Suprapubic skin (tissue), 4 donors: ENCODE results near the gene SPTBN1. TPM values are rescaled to one million over a fixed set of nuclear protein-coding genes. Genes with fewer than 3 reads are reported as not detected.

Experiments used
- DNase-seq, 2 donors: peaks; one replicate each; pipeline ENCODE4 v3.0.0-alpha.2; 2019; ENCODE audit warnings: low spot score in 2 of 2
- H3K27ac ChIP-seq: fragments of 200-600 bp; sonication (generic); one replicate; pipeline ENCODE4 v1.5.1; 2019
- H3K27me3 ChIP-seq: fragments of 200-600 bp; sonication (generic); one replicate; pipeline ENCODE4 v1.5.1; 2019
- H3K36me3 ChIP-seq: fragments of 200-600 bp; sonication (generic); one replicate; pipeline ENCODE4 v1.5.1; 2019
- H3K4me1 ChIP-seq: fragments of 200-600 bp; sonication (generic); one replicate; pipeline ENCODE4 v1.5.1; 2019
- H3K4me3 ChIP-seq: fragments of 200-600 bp; sonication (generic); one replicate; pipeline ENCODE4 v1.5.1; 2019; ENCODE audit warnings: mild to moderate bottlenecking
- H3K9me3 ChIP-seq: fragments of 200-600 bp; sonication (generic); one replicate; pipeline ENCODE4 v1.5.1; 2019
- EP300 ChIP-seq: sonication (generic); formaldehyde crosslinking; IDR thresholded peaks from one replicate; pipeline ENCODE4 v1.6.1; 2017; ENCODE audit warnings: antibody characterized with exemption
- POLR2A ChIP-seq, 2 donors: fragments of 450-650 bp; IDR thresholded peaks; one replicate each; pipeline ENCODE4 v1.6.1; 2017; ENCODE audit warnings: antibody characterized with exemption in 2 of 2, mild to moderate bottlenecking in 2 of 2, moderate library complexity in 2 of 2
- POLR2AphosphoS5 ChIP-seq, 3 donors: sonication (generic); formaldehyde crosslinking; IDR thresholded peaks; one replicate each; pipeline ENCODE4 v1.6.1; 2017; ENCODE audit warnings: antibody characterized with exemption in 3 of 3
- WGBS: methylation state at CpG from one replicate; pipeline ENCODE4 v1.1.5; 2018; 5-methylcytosine and 5-hydroxymethylcytosine counted together
- total RNA-seq, 4 donors: library from RNA; depleted of rRNA; stranded (reverse); fragments of >200 nt; gene quantifications; one replicate each; pipeline ENCODE4 v1.1.0, GENCODE V29; 2016
- TF ChIP-seq, protein P1 (sequence below), 2 donors: fragments of 200-600 bp in 1 of 2; fragments of 450-650 bp in 1 of 2; sonication (generic) in 1 of 2; IDR thresholded peaks; one replicate each; pipeline ENCODE4 v1.5.1; 2016 to 2019; ENCODE audit warnings: antibody characterized with exemption in 2 of 2, mild to moderate bottlenecking in 1 of 2, moderate library complexity in 1 of 2

The SPTBN1 gene
- total RNA-seq, 4 donors from 2014 or later = 173 to 250 (median 203) TPM

DNA sequence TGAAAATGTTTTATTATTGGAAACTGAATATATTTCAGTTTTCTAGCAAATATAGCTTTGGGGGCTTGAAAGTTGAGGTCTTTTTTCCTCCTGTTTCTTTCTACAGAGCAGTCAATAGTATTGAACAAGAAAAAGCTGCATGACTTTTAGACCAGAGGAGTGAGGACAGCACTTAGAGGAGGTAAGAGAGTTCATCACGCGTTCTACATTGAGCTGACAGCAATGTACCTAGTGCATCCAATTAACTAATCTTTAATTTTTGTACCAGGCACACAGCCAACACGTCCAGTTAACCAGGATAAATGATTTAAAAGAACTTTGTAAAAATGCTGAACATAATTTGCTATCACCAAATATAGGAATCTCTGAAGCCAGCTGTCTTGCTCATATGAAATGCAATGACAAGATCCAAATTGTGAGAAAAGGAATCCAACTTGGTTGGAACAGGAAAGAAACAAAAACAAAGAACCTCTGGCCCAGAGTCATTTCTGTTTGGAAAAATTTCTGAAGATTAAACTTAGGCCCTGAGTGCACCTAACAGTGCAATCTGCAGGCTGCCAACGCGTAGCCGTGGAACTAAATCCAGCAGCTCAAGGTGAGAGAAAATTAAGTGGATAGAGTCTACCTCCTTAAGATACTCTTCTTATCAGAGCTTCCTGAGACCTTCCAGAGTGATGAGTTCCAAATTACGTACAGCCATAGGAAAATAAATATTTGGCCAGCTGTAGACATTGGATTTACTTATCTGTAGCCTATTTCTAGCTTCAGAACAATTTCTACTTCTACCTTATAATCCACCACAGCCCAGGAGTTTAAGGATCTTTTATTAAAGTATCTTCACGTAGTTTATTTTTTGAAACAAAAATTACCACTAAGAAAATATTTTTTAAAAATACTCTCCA is 20.6 kb upstream of the SPTBN1 start:
- H3K4me3 ChIP-seq = no peak overlapping the region
- TF ChIP-seq POLR2AphosphoS5 (IDR thresholded peaks at IDR 0.05) (no peak), POLR2A (IDR thresholded peaks at IDR 0.05) (no peak), EP300 (no peak)
- TF ChIP-seq, protein P1, sequence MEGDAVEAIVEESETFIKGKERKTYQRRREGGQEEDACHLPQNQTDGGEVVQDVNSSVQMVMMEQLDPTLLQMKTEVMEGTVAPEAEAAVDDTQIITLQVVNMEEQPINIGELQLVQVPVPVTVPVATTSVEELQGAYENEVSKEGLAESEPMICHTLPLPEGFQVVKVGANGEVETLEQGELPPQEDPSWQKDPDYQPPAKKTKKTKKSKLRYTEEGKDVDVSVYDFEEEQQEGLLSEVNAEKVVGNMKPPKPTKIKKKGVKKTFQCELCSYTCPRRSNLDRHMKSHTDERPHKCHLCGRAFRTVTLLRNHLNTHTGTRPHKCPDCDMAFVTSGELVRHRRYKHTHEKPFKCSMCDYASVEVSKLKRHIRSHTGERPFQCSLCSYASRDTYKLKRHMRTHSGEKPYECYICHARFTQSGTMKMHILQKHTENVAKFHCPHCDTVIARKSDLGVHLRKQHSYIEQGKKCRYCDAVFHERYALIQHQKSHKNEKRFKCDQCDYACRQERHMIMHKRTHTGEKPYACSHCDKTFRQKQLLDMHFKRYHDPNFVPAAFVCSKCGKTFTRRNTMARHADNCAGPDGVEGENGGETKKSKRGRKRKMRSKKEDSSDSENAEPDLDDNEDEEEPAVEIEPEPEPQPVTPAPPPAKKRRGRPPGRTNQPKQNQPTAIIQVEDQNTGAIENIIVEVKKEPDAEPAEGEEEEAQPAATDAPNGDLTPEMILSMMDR (IDR thresholded peaks at IDR 0.05) = no peak
- WGBS = 72% methylated on average over 8 of the region's 8 CpGs
- no peak for DNase-seq
- no peaks in the 10 kb centered on the region for H3K36me3 ChIP-seq
- H3K27ac ChIP-seq = no peak overlapping the region
- H3K4me1 ChIP-seq = peaks cover 16% of the 10 kb centered on the region
- no peaks in the 10 kb centered on the region for H3K27me3 ChIP-seq
- H3K9me3 ChIP-seq = no peaks in the 10 kb centered on the region

GRCh38 chr2:54437588-54437987 is 18.5 kb upstream of the SPTBN1 start:
- TF ChIP-seq POLR2A (IDR thresholded peaks at IDR 0.05) (no peak), EP300 (no peak)
- TF ChIP-seq, protein P1 (IDR thresholded peaks at IDR 0.05) = no peak

GRCh38 chr2:54438271-54438670 is 17.9 kb upstream of the SPTBN1 start:
- H3K36me3 ChIP-seq = no peaks in the 10 kb centered on the region
- H3K27ac ChIP-seq = no peak overlapping the region
- TF ChIP-seq EP300 = no peak
- TF ChIP-seq POLR2A (IDR thresholded peaks at IDR 0.05) = no peak
- TF ChIP-seq, protein P1 (IDR thresholded peaks at IDR 0.05) = no peak
- H3K27me3 ChIP-seq = no peaks in the 10 kb centered on the region
- no peaks in the 10 kb centered on the region for H3K9me3 ChIP-seq
- WGBS = 31% methylated on average over 7 of the region's 7 CpGs
- no peak for DNase-seq
- no peak overlapping the region for H3K4me3 ChIP-seq
- H3K4me1 ChIP-seq = peaks cover 6% of the 10 kb centered on the region

More at GRCh38 chr2:54437588-54437987, 18.5 kb upstream of the SPTBN1 start:
- no peak for DNase-seq
- no peak overlapping the region for H3K27ac ChIP-seq
- no peaks in the 10 kb centered on the region for H3K27me3 ChIP-seq
- H3K9me3 ChIP-seq = no peaks in the 10 kb centered on the region
- no peaks in the 10 kb centered on the region for H3K36me3 ChIP-seq
- peaks cover 6% of the 10 kb centered on the region for H3K4me1 ChIP-seq
- no peak overlapping the region for H3K4me3 ChIP-seq

DNA sequence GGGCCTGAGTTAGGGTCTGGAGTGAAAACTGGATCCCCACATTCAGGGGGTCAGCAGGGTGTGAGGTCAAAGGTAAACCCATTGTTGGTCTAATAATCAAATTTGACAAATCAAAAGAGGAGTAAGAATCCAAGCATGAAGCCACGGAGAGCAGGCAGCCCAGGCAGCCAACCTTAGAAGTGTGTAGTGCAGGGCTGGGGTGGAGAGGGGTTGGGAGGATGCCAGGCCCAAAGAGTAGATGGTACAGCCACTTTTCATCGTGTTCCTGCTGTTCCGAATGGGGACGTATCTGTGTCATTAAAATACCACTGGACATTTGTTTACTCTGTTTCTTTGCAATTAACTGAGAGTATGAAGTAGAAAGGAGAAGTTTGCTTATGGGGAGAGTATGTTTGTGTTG is 16.5 kb upstream of the SPTBN1 start:
- no peak for DNase-seq
- Histone ChIP-seq H3K4me1 (peaks cover 6% of the 10 kb centered on the region), H3K27me3 (no peaks in the 10 kb centered on the region), H3K4me3 (no peak overlapping the region), H3K9me3 (no peaks in the 10 kb centered on the region), H3K27ac (no peak overlapping the region), H3K36me3 (no peaks in the 10 kb centered on the region)
- TF ChIP-seq EP300 (no peak), POLR2A (IDR thresholded peaks at IDR 0.05) (no peak)
- TF ChIP-seq, protein P1 (IDR thresholded peaks at IDR 0.05) = no peak
- WGBS = 86% methylated on average over 4 of the region's 4 CpGs

DNA sequence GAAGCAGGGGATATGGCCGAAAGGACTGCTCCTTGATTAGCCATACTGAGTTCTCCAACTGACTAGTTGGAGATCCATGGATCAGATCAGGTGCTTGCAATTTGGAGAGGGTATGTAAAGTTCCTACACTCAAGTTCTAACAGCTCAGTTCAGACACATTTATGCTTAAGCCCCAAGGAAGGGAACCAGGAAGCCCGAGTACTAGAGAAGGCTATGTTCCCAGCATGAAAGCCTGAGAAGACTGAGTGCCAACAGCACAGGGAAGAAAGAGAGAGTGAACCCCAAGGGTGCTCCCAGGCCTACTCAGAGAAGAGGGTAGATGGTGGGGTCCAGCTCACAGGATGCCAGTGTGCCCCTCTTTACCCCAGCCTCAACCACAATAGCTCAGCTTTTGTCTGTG is 16.1 kb upstream of the SPTBN1 start:
- no peak for DNase-seq
- Histone ChIP-seq H3K36me3 (no peaks in the 10 kb centered on the region), H3K27me3 (no peaks in the 10 kb centered on the region), H3K4me1 (peaks cover 6% of the 10 kb centered on the region), H3K4me3 (no peak overlapping the region), H3K27ac (no peak overlapping the region), H3K9me3 (no peaks in the 10 kb centered on the region)
- TF ChIP-seq, protein P1 (IDR thresholded peaks at IDR 0.05) = no peak
- TF ChIP-seq POLR2AphosphoS5 (IDR thresholded peaks at IDR 0.05) (no peak), POLR2A (IDR thresholded peaks at IDR 0.05) (no peak), EP300 (no peak)
- WGBS = 87% methylated on average over 2 of the region's 2 CpGs
